Effector memory CD8-positive, alpha-beta T cell (primary cell): Measurements from ENCODE around the gene RNPEP.
A peak's percentile ranks its signal among the peaks of the same experiment; 100 is the strongest.

ENCODE experiments used
- ATAC-seq: fragments of 150-1000 bp; cut with Tn5 transposase; replicated peaks from 2 replicates; pipeline ENCODE4 v1.10.0; 2021; ENCODE audit warnings: mild to moderate bottlenecking, moderate library complexity
- DNase-seq, 3 experiments: peaks; one replicate each; pipeline ENCODE4 v3.0.0; 2021
- H3K27ac Mint-ChIP-seq, 2 donors: one replicate each; pipeline ENCODE4 v1.8.0; 2022; ENCODE audit warnings: mild to moderate bottlenecking in 2 of 2, mixed read lengths in 2 of 2, moderate library complexity in 2 of 2
- H3K27me3 Mint-ChIP-seq, 2 donors: one replicate each; pipeline ENCODE4 v1.8.0; 2022; ENCODE audit warnings: mixed read lengths in 2 of 2
- H3K36me3 Mint-ChIP-seq: one replicate; pipeline ENCODE4 v1.8.0; 2022; ENCODE audit warnings: mild to moderate bottlenecking, moderate library complexity, mixed read lengths; ENCODE audit not compliant: insufficient read depth
- H3K4me1 Mint-ChIP-seq, 2 donors: one replicate each; pipeline ENCODE4 v1.8.0; 2022; ENCODE audit warnings: low read depth in 2 of 2, mixed read lengths in 2 of 2
- H3K4me3 Mint-ChIP-seq, 2 donors: one replicate each; pipeline ENCODE4 v1.8.0; 2022; ENCODE audit warnings: mild to moderate bottlenecking in 2 of 2, mixed read lengths in 2 of 2, moderate library complexity in 2 of 2
- H3K9me3 Mint-ChIP-seq, 2 donors: one replicate each; pipeline ENCODE4 v1.8.0; 2022; ENCODE audit warnings: mixed read lengths in 2 of 2

RNPEP gene

DNA sequence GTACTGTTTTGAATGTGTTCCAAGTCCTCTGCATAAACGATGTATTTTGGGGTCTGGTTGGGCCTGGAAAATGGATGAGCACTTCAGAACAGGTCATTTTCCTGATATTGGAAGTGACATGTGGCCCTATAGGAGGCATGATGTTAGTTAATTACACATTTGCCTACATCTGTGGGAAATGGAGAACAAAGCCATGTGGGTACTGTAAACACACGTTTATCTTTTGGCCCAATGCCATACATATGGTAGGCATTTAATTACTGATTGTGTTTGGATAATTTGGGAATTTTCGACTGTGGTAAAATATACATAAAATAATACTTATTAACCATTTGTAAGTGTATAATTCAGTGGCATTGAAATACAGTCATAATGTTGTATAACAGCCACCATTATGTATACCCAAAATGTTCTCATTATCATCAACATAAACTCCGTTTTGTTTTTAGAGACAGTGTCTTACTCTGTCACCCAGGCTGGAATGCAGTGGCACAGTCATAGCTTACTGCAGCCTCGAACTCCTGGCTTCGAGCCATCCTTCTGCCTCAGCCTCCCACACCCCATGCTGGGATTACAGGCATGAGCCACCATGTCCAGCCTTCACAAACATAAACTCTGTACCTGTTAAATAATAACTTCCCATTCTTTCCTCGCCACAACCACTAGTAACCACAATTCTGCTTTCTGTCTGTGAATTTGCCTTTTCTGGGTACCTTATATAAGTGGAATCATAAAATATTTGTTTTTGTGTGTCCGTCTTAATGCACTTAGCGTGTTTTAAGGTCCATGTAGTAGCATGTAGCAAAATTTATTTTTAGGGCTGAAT is 11.9 kb upstream of the RNPEP start:
- Mint-ChIP-seq H3K36me3 (peaks cover 40% of the 10 kb centered on the region), H3K9me3 (no peaks in the 10 kb centered on the region), H3K27ac (no peak overlapping the region), H3K27me3 (no peaks in the 10 kb centered on the region), H3K4me3 (no peak overlapping the region), H3K4me1 (peaks cover 3 to 6% of the 10 kb centered on the region in 2 donors)
- ATAC-seq (no peak), DNase-seq (no peak)

DNA sequence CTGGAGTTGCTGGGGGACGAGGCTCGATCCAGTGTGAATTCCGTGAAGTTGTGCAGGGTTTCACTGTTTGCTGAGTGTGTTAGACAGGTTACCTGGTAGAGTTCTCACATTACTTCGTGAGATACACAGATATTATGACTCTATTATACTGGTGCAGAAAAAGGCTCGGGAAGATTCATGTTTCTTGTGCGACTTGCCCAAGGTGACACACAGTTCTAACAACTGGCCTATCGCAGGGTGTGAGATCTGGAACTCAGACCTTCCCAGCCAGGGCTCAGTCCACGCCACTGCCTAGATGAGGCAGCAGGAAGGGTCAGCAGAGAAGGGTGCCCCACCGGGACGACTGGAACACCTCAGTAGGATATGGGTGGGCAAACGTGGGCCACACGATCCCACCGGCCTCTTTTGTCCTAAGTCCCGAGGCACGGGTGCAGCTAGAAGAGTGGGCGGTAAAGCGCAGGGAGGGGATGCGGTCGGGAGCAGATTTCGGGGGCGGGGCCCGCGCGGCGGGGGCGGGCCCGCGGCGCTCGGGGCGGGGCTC is 296 bp upstream of the RNPEP start:
- ATAC-seq (peak; percentile 77), DNase-seq (peak in 1 of 3 experiments; percentile 44)
- Mint-ChIP-seq H3K4me3 (peak overlapping the region; percentile 97 to 98), H3K36me3 (peaks cover 3% of the 10 kb centered on the region), H3K27me3 (no peaks in the 10 kb centered on the region), H3K27ac (peak overlapping the region; percentile 68 to 96), H3K9me3 (no peaks in the 10 kb centered on the region), H3K4me1 (peaks cover 20 to 30% of the 10 kb centered on the region in 2 donors)

DNA sequence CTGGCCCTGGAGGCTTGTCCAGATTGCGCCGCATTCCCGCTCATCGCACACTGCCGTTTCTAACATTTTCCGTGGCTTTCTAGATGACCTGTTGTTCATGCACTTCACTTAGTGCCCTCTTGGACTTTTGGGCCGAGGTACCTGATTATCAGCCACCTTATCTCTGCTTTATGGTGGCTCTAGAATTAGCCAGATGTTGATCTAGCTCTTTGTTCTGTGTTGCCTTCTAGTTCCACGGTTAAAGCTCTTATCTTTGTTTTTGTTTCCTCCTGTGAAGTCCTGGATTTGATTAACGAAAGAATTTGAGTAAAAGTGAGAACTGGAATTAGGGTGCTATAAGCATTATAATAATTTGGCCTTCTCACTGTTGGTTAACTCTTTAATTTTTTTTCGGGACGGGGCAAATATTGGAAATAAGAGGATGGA is 945 bp downstream of the RNPEP start:
- H3K9me3 Mint-ChIP-seq: no peaks in the 10 kb centered on the region
- peak in 1 of 3 experiments; percentile 4 for DNase-seq
- no peaks in the 10 kb centered on the region for H3K27me3 Mint-ChIP-seq
- H3K4me1 Mint-ChIP-seq: peaks cover 20 to 30% of the 10 kb centered on the region in 2 donors
- peak; percentile 16 for ATAC-seq
- peak overlapping the region; percentile 90 to 97 for H3K4me3 Mint-ChIP-seq
- H3K27ac Mint-ChIP-seq: peak overlapping the region; percentile 89 to 90
- H3K36me3 Mint-ChIP-seq: peaks cover 3% of the 10 kb centered on the region

DNA sequence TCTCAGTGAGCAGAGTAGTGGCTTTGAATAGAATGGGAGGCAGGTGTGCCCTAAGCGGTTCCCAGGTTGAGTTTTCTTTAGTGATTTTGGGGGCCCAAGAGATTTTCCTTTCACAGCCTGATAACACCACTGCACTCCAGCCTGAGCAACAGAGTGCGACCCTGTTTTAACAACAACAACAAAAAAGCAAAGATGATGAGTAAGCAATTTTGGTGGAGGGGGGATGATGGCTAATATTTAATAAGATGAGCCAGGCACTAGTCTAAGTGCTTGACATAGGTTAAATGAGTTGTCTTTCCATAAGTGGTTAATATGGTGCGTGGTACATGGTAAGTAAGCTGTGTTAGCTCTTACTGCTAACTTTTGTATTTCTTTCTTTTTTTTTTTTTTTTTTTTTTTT is 2.0 kb downstream of the RNPEP start:
- H3K36me3 Mint-ChIP-seq: peaks cover 6% of the 10 kb centered on the region
- no peaks in the 10 kb centered on the region for H3K27me3 Mint-ChIP-seq
- DNase-seq: no peak
- H3K4me3 Mint-ChIP-seq: peak overlapping the region in 1 of 2 donors; percentile 97
- no peak for ATAC-seq
- no peaks in the 10 kb centered on the region for H3K9me3 Mint-ChIP-seq
- peaks cover 20 to 30% of the 10 kb centered on the region in 2 donors for H3K4me1 Mint-ChIP-seq
- peak overlapping the region; percentile 89 to 90 for H3K27ac Mint-ChIP-seq

DNA sequence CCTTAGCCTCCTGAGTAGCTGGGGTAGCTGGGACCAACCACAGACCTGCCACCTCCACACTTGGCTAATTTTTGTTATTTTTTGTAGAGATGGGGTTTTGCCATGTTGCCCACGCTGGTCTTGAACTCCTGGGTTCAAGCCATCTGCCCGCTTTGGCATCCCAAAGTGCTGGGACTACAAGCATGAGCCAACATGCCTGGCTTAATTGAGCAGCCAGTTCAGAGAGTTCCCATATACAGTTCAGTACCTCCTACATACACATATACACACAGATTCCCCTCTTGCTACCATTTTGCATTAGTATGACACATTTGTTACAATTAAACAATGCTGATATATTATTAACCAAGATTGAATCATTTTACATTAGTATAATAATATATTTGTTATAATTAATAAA is 2.9 kb downstream of the RNPEP start:
- DNase-seq: no peak
- Mint-ChIP-seq H3K27me3 (no peaks in the 10 kb centered on the region), H3K9me3 (no peaks in the 10 kb centered on the region), H3K4me1 (peaks cover 20 to 30% of the 10 kb centered on the region in 2 donors), H3K4me3 (no peak overlapping the region), H3K27ac (peak overlapping the region in 1 of 2 donors; percentile 23), H3K36me3 (peaks cover 15% of the 10 kb centered on the region)
- ATAC-seq: no peak

DNA sequence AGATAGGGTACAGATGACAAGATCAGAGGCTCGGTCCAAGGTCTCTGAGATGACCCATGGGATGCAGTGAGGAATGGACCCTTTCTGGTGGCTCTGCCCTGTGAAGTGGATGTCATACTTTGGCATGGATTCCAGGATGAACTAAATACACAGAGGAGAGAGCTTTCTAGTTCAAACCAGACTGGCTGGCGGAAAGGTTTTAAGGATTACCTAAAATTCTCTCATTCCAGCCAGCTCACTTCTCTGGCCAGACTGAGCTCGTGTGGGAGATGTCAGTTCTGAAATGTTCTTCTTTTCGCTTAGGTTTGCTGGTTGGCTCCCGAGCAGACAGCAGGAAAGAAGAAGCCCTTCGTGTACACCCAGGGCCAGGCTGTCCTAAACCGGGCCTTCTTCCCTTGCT is 6.2 kb downstream of the RNPEP start:
- no peaks in the 10 kb centered on the region for H3K9me3 Mint-ChIP-seq
- H3K36me3 Mint-ChIP-seq: peaks cover 26% of the 10 kb centered on the region
- DNase-seq: no peak
- no peaks in the 10 kb centered on the region for H3K27me3 Mint-ChIP-seq
- no peak for ATAC-seq
- H3K27ac Mint-ChIP-seq: no peak overlapping the region
- no peak overlapping the region for H3K4me3 Mint-ChIP-seq
- H3K4me1 Mint-ChIP-seq: peaks cover 7 to 18% of the 10 kb centered on the region in 2 donors

DNA sequence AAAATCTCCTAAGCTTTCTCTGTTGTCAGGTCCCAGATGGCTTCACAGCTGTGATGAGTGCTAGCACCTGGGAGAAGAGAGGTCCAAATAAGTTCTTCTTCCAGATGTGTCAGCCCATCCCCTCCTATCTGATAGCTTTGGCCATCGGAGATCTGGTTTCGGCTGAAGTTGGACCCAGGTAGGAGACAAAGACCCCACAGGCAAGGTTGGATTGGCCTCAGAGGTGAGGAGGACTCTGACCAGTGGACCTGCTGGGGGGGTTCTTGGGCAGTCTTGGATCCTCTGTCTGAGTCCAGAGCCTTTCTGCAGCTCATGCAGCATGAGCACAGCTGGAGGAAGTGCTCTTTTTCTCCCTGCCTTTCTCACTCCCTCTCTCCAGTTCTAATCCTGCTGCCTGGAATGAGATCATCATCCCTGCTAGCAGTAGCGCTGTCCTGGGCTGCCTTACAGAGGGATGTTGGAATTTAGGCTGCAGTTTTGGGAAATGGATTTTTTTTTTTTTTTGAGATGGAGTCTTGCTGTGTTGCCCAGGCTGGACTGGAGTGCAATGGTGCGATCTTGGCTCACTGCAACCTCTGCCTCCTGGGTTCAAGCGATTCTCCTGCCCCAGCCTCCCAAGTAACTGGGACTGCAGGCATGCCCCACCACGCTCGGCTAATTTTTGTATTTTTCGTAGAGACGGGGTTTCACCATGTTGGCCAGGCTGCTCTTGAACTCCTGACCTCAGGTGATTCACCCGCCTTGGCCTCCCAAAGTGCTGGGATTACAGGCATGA is 7.1 kb downstream of the RNPEP start:
- Mint-ChIP-seq H3K4me3 (no peak overlapping the region), H3K27me3 (no peaks in the 10 kb centered on the region), H3K4me1 (peaks cover 0 to 9% of the 10 kb centered on the region in 2 donors), H3K27ac (no peak overlapping the region), H3K9me3 (no peaks in the 10 kb centered on the region), H3K36me3 (peaks cover 31% of the 10 kb centered on the region)
- DNase-seq: no peak
- ATAC-seq: no peak

DNA sequence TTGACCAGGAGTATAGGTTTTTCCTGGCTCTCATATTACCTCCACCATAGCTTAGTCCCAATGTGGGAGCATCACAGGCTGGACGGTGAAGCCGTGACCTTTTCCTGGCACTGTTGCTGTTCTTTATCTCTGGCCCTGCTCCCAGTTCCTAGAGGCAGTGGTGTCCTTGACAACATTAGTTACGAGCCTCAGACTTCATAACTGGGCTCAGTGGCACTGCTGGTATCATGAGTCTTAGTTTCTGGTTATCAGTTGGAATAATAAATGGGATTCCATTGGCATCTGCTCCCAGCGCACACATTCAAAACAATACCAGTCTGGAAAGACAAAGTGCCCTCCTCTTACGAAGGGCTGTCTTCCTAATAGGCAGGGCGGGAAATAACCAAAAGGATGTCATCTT is 8.0 kb downstream of the RNPEP start:
- DNase-seq (no peak), ATAC-seq (no peak)
- Mint-ChIP-seq H3K36me3 (peaks cover 37% of the 10 kb centered on the region), H3K9me3 (no peaks in the 10 kb centered on the region), H3K4me3 (no peak overlapping the region), H3K4me1 (peaks cover 0 to 7% of the 10 kb centered on the region in 2 donors), H3K27me3 (no peaks in the 10 kb centered on the region), H3K27ac (no peak overlapping the region)

DNA sequence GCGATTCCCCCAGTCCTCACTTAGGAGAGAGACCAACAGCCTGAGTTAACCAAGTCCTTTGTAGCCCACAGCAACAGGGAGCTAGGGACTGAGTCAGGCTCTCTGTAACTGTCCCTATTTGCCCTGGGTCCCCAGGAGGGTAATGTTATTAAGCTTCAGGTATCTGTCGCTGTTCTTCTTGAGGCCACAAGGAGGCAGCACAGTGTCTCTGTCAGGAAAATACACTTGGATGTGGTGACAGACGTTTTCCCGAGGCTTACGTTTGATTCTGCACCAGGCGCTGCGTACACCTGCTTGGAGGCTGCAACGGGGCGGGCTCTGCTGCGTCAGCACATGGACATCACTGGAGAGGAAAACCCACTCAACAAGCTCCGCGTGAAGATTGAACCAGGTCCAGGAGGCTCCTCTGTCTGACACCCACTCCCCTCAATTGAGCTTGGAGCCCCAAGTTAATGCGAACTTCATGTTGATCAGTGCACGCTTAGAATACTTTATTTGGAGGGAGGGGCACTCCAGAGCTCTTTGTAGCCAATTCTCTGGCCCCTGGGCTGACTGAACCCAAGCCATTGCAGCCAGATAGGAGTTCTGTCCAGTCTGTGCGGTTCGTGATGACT is 17.3 kb downstream of the RNPEP start:
- Mint-ChIP-seq H3K4me1 (no peaks in the 10 kb centered on the region), H3K27me3 (no peaks in the 10 kb centered on the region), H3K36me3 (peaks cover 58% of the 10 kb centered on the region), H3K27ac (peak overlapping the region in 1 of 2 donors; percentile 32), H3K9me3 (no peaks in the 10 kb centered on the region), H3K4me3 (no peak overlapping the region)
- DNase-seq (no peak), ATAC-seq (peak; percentile 72)

DNA sequence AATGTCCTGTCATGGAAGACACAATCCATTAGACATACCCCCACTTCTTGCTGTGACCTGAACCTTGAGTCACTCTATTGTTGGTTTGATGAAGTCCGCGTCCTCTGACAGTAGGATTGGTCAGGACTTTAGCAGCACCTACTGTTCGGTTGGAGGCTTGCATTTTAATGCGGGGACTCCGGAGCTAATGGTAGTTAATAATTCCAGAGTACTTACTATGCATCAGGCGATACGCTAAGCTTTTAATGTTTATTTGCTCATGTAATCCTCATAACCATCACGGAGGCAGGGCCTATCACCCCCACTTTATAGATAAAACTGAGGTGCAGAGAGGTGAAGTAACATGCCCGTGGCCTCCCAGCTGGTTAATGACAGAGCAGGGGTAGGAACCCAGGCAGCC is 20.1 kb downstream of the RNPEP start:
- Mint-ChIP-seq H3K27ac (no peak overlapping the region), H3K36me3 (peaks cover 52% of the 10 kb centered on the region), H3K27me3 (no peaks in the 10 kb centered on the region)

DNA sequence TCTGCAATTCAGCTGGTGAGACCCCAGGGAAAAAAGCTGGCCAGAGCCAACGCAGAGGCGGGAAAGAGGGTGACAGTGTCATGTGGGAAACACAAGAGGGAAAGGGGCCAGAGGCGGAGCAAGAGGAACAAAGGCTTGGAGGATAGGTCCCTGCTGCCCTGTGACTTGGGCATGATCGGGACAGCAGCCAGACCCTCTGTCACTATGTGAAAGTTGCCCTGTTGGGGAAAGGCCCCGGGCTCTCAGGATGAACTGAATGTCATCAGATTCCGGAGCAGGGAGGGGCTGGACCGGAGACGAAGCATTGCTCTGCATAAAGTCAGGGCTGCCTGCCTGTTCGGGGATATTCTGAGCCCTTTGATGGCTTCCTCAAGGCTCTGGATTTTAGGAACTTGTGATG is 22.3 kb downstream of the RNPEP start:
- no peaks in the 10 kb centered on the region for H3K27me3 Mint-ChIP-seq
- no peak for DNase-seq
- no peaks in the 10 kb centered on the region for H3K9me3 Mint-ChIP-seq
- H3K27ac Mint-ChIP-seq: no peak overlapping the region
- ATAC-seq: no peak
- H3K4me3 Mint-ChIP-seq: no peak overlapping the region
- H3K4me1 Mint-ChIP-seq: peaks cover 2 to 3% of the 10 kb centered on the region in 2 donors
- H3K36me3 Mint-ChIP-seq: peaks cover 39% of the 10 kb centered on the region

More for the DNA sequence above, 20.1 kb downstream of the RNPEP start:
- Mint-ChIP-seq H3K4me3 (no peak overlapping the region), H3K4me1 (no peaks in the 10 kb centered on the region), H3K9me3 (no peaks in the 10 kb centered on the region)
- no peak for DNase-seq
- no peak for ATAC-seq

DNA sequence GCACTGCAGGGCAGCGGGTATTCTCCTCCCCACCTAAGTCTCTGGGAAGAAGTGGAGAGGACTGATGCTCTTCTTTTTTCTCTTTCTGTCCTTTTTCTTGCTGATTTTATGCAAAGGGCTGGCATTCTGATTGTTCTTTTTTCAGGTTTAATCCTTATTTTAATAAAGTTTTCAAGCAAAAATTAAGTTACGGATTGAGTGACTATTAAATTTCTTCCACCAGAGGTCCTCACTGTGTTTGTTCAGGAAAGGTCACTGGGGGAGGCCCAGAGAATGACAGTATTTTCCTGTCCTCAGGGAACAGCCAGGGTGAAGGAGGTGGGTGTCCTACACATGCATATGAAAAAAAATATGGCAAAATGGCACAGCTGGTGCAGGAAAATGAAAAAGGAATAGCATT is 23.5 kb downstream of the RNPEP start:
- DNase-seq: no peak
- Mint-ChIP-seq H3K9me3 (no peaks in the 10 kb centered on the region), H3K27ac (peak overlapping the region in 1 of 2 donors; percentile 52), H3K27me3 (no peaks in the 10 kb centered on the region), H3K36me3 (peaks cover 41% of the 10 kb centered on the region), H3K4me3 (no peak overlapping the region), H3K4me1 (peaks cover 3% of the 10 kb centered on the region in 2 donors)
- no peak for ATAC-seq

DNA sequence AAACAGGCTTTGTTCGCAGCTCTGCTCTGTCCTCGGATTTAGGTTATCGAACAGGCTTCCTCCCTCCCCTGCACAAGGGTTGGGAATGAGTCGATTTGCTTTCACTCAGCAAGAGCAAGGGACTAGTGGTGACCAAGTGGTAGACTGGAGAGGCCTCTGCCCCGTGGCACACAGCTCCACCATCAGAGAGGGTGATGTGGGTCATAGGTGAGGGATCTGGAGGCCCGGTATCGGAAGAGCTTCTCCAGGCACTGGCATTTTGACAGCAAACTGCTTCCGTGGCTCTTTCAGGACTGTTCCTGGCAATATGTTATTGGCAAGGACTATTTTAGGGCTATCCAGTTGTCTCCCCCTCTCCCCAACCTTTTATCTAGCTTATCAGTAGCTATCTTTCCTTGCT is 24.9 kb downstream of the RNPEP start:
- Mint-ChIP-seq H3K9me3 (no peaks in the 10 kb centered on the region), H3K4me1 (peaks cover 3% of the 10 kb centered on the region in 2 donors), H3K4me3 (no peak overlapping the region), H3K36me3 (peaks cover 29% of the 10 kb centered on the region), H3K27ac (no peak overlapping the region), H3K27me3 (no peaks in the 10 kb centered on the region)
- no peak for DNase-seq
- ATAC-seq: no peak
